Middle frontal gyrus (tissue), 1 donor: ENCODE results near the gene PPT2.
"Not testable (repeated sequence)": the region's sequence is repeated elsewhere in the genome, so short reads cannot be mapped to it uniquely, and the experiment has no call there.

ENCODE experiments used
- DNase-seq: peaks from one replicate; pipeline ENCODE4 v3.0.0-alpha.2; 2015; ENCODE audit warnings: low spot score; ENCODE audit errors: extremely low spot score

Gene PPT2

DNA sequence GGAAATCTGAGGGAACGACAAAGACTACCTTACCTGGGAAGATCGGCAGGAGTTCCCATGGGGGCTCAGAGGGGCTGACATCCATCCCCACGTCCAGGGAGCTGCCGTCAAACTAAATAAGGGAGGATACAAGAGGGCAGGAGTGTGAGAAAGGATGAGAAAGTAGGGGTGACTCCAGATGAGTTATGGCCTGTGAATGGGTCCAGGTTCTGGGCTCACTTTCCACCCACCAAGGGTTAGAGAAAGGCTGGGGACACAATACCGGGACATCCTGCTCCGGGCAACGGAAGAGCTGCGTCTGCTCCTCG is 26.6 kb upstream of the PPT2 start:
- no peak for DNase-seq

DNA sequence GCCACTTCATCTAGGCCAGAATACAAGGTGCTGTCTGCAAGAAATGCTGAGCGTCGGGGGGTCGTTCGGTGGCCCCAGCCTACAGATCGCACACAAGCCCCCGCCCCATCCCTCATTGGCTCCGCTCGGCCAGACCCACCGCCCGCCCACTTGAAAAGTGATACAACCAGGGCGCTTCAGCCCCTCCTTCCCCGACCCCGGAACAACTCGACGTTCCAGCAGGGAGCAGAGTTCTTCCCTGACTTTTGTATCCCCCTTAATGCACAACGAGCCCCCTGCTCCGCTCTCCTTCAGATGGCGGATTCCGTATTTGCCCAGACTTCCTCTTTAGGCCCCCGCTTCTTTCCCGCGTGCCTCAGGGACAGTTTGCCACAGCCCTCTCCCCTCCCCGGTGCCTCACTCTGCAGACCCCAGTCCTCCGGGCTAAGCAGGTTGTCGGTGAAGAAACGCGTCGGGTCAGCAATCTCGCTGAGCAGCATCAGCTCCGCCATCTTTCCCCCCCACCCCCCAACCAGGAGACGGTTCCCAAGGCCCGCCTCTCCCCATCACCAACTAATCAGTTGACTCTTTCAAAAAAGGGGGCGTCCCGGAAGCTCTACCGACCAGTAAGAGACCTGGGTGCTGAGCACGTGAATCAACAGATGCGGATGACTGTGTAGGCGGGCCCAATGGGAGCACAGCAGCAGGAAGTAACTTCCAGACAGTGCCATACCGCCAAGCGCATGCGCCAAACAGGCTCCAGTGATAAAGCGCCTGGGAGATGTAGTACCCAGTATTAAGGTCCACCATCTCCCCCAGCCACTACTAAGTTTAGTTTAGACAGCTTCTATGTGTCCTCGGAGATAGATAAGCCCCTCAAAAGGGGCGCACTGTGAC is 26.0 kb upstream of the PPT2 start, which contains the start of gene ATF6B:
ATF6B (minus strand) TSS at position 530 of the 876 bp plus-strand sequence; CDS start at position 491, 39 bp downstream.
- DNase-seq: peak; percentile 99

DNA sequence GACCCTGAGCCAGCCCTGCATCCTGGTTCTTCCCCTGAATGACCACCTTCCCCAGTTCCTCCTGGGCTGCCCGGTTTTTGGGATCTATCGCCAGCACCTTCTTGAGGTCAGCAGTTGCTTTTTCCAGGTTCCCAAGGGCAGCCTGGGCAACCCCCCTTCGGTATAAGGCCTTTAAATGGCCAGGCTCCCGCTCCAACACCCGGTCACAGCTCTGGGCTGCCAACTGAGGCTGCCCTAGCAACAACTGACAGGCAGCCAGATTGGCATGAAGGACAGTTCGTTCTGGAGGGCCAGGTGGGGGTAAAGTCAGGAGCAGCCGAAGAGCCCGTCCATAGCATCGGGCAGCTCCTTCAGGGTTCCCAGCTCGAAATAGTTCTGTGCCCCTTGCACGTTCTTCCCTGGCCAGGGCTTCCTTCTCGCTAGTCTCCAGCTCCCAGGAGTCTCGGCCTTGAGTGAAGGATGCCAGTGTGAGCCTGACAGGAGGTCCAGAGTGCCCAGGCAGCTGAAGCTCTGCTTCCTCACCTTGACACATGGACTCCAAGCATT is 25.1 kb upstream of the PPT2 start:
- no peak for DNase-seq

DNA sequence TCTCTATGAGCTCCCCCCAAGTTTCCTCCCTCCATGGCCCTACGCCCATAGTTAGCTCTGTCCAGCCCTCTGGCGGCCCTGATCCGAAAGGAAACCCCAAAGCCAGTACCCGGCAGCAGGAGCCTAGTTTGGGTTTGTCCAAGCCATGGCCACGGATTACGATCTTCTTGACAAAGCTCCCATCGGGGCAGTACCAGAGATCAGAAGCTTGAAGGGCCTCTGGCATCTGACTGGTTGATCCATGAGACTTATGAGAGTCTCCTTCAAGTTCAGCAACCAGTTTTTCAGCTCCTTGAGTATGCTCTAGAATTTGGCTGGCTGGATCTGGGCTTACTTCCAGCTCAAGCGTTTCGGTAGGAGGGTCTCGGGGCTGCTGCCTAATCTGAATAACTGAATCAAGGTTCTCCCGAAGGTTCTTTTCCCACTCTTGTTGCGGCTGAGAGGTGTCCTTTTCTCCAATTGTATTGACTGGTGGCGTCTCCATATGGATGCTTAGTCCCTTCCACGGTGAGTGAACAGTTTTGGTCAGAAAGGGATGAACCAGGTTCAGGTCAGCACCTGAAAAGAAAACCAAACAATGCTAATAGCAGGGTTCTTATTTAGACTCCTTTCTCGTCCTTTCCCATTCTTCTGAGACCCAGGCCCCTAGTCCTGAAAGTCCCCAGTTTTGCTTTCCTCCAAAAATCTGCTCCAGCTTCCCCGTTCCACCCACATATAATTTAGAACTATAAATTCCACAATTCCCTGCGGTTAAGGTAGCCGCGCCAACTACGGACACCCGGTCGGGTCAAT is 24.4 kb upstream of the PPT2 start:
- no peak for DNase-seq

DNA sequence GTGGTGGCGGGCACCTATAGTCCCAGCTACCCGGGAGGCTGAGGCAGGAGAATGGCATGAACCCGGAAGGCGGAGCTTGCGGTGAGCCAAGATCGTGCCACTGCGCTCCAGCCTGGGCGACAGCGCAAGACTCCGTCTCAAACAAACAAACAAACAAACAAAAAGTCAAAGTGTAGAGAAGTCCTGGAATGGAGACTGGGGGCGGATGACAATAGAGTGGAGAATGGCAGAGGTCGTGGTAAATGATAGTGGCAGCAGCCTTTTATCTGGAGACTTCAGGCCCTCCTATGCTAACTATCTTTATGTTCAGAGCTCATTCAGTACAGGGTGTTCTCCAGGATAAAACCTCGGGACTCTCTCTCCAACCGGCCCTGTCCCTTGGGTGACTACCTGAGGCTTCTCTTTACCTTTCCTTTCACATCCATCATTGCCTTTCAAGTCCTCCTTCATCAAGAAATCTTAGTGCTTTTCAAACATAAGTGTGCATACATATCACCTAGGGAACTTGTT is 22.4 kb upstream of the PPT2 start:
- DNase-seq: no peak

DNA sequence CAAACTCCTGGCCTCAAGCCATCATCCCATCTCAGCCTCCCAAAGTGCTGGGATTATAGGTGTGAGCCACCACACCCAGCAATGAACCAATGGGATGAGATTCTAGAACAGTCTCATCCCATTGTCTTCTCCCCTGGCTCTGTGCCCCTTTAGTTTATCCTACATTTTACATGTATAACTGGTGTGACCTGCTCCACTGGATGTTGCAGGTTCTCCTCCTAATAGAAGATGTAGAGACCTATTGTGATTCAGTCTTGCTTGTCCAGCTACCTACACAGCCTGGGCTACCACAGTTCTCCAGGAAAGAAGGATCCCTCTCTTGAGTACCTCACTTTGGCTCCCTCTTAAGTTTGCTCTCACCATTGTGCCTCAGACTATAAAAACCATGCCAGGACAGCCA is 21.8 kb upstream of the PPT2 start:
- no peak for DNase-seq

DNA sequence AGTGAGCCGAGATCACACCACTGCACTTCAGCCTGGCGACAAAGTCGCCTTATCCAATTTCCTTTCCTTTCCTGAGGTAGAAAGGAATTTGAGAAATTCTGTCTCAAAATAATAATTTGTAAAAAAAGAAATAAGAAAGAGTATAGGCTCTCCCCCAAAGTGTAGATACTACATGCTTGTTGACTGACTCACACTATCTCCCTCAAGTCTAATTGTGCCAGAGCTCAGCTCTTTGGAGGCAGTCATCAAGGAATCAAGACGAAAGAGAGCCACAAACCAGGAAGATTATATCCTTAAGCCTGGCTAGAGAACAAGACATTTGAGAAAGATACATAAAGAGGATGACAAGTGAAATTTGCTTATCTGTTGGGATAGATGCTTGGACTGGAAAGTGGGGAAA is 20.2 kb upstream of the PPT2 start:
- no peak for DNase-seq

DNA sequence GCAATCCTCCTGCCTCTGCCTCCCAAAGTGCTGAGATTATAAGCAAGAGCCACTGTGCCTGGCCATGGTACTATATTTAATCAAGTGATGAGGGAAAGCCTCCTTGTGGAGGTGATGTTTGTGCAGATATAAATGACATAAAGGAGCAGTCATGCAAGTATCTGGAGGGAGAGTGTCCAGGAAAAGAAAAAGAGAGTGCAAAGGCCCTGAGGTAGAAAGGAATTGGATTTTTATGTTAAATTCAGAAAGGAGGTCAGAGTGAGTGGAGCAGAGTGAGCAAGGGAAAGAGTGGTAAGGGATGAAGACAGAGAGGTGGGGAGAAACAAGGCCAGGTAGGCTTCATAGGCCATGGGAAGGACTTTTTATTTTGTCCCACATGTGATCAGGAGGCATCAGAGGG is 16.5 kb upstream of the PPT2 start:
- no peak for DNase-seq

DNA sequence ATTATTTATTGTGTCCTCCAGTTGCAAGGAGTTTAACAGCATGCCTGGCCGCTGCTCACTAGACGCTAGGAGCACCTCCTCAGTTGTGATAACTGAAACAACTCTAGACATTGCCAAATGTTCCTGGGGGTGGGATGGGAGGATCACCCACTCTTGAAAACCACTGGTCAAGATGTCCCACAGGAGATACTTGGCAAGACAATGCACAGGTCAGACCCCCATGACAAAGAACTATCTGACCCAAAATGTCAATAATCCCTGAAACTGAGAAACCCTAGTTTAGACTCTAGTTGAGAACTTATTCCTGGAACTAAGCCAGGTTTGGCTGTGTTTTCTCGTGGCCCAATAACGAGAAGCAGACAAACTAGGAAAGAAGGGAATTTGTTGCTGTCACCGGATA is 14.4 kb upstream of the PPT2 start:
- DNase-seq: no peak

DNA sequence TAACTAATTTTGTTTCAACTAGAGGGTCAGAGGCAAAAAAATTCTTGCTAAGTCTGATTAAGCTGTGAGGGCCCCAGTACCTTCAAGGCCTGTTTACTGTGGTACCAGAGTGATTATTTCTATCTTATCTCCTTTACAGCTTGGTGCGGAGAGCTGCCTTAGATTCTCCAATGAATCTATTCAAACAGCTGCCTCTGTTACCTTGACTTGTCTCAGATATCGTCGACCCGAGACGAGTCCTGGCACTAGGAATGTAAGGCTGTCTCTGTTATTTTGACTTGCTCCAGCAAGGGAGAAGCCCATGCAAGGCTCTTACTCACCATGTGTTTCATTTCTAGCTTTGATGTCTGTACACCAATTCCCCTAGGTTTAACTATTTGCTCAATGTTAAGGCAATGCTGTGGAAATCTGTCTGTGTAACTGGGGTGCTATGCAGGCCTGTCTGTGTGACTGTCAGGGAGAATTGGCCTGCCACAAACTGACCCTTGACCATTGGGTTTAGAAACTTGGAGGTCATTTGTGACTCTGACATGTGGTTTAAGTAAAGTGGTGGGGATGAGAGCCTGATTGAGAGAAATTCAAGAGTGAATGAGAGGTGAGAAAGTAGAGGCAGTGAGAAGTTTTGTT is 13.4 kb upstream of the PPT2 start:
- no peak for DNase-seq

DNA sequence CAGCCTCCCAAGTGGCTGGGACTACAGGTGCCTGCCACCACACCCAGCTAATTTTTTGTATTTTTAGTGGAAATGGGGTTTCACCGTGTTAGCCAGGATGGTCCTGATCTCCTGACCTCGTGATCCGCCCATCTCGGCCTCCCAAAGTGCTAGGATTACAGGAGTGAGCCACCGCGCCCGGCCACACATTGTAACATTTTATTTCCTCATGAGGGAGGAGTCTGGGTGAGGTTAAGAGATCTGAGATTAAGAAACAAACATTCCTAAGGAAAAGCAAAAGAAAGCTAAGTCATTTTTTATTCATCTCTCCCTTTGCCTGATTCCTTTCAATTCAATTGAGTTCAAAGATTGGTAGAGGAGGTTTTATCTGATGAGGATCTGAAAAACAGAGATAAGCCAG is 9.7 kb upstream of the PPT2 start:
- DNase-seq: not testable (repeated sequence)

DNA sequence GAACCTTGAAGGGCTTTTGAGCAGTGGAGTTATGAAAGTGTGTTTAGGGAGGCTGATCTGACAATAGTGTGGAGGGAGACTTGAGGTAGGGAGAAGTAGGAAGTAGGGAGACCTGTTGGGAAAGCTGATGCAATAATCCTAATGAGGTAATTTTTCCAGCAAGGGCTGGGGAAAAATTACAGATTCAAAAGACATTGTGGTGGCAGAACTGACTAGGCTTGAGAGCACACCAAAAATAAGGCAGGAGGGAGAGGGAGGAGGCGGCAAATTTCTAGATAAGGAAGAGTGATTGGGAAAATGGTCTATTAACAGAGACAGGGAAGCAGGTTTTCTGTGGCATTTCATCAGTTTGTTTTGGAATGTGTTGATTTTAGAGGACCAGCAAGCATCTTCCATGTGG is 7.7 kb upstream of the PPT2 start:
- DNase-seq: no peak

DNA sequence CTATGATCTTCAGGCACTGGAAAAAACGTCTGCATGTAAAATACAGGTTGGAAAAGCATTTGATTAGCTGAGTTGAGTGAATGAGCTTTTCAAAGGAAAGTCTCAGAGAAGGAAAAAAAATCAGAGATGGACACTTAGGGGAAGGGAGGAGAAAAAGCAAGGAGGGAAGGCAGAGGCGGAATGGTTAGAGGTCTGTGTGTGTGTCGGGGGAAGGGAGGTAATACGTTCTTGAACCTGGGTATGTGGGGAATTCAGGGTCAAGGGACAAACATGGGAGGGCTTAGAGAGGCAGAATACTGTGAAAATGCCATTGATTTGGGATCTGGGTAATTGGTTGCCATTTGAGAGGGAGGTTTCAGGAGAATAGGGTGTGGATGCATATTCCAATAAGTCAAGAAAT is 7.3 kb upstream of the PPT2 start:
- no peak for DNase-seq

DNA sequence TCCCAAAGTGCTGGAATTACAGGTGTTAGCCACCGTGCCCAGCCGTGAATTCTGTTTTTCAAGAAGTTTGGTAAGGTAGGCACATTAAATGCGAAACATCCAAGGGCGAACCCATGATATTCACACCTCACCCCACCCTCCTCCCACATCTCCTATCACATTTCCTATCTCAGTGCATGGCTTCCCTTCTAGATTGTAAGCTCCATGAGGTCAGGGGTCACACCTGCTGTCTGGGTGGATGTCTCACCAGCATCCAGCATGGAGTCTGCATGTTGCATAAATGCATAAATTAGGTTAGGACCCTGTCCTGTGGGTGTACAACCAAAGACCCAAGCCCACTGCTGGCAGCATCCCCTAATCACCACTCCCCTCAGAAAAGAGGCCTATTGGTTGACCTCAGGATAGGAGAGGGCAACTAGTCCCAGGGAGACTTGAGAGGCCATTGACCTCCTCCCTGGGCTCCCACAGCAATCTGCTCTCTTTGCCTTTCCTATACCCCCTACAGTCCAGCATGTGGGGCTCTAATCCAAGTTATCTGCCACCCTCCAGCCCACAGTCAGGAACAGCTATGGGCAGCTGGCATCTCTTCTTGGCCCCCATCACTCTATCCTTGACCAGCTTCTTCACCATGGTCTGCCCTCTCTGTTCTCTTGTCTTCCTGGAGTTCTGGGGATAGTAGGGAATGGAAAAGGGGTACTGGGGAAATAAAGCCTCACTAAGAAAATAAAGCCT is 6.4 kb upstream of the PPT2 start:
- DNase-seq: no peak

DNA sequence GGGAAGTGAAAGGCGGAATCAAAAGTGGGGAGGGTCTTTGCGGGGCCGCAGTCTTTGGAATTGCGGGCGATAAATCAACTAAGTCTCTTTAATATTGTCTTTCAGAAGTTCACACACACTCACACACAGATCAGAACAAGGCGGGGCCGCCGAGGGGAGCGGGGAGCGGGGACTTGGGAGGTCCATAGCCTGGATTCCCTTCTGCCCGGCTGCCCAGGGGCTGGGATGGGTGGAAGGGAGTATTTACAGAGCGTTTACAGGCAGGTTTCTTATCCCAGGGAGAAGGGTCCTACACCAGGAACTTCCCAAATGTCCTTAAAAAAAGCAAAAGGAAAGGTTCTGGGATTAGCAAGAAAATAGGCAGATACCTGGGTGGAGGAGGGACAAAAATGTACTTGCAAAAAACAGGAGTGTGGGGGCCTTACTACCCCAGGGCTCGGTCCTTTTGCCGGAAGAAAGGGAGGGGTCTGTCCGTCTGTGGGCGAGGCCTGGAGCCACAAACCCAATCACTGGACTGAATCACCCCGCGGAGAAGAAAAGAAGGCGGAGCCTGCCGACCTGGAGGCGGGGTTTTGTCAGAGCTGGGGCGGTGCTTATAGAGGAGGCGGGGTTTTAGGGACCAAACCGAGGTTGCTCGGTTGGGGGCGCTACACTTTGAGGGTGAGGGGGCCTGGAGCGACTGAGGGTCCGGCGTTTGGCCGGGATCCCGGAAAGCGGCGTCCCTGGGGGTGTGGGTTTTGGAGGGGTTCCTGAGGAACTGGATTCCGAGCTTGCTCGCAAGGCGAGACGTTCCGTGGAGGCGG is 5.5 kb upstream of the PPT2 start:
- DNase-seq: no peak

DNA sequence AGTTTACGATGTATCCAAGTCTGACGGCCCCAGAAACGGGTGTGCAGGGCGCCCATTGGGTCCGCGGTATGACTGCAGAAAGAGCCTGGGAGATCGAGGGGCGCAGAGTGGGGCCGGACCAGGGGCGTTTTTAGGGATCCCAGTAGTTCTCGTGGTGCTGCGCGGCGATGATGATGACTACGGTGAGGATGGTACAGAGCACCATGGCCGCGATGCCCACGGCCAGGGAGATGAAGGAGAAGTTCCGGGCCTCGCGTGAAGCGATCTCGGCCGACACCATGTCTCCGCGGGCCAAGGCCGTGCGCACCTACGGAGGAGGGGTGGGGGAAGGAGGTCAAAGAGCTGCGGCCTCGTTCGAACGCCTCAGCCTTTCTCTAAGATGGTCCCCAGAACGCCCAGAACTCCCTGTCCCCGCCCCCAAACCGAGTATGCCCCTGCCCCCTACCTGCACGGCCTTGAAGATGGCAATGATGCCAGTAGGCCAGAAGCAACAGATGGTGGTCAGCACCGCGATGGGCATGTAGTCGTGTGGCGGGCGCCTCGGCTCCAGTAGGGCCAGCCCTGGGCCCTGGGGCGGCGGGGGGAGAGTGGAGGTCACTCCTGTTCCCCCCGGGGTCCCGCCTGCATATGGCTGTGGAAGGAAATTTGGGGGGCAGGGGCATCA is 4.7 kb upstream of the PPT2 start:
- no peak for DNase-seq

DNA sequence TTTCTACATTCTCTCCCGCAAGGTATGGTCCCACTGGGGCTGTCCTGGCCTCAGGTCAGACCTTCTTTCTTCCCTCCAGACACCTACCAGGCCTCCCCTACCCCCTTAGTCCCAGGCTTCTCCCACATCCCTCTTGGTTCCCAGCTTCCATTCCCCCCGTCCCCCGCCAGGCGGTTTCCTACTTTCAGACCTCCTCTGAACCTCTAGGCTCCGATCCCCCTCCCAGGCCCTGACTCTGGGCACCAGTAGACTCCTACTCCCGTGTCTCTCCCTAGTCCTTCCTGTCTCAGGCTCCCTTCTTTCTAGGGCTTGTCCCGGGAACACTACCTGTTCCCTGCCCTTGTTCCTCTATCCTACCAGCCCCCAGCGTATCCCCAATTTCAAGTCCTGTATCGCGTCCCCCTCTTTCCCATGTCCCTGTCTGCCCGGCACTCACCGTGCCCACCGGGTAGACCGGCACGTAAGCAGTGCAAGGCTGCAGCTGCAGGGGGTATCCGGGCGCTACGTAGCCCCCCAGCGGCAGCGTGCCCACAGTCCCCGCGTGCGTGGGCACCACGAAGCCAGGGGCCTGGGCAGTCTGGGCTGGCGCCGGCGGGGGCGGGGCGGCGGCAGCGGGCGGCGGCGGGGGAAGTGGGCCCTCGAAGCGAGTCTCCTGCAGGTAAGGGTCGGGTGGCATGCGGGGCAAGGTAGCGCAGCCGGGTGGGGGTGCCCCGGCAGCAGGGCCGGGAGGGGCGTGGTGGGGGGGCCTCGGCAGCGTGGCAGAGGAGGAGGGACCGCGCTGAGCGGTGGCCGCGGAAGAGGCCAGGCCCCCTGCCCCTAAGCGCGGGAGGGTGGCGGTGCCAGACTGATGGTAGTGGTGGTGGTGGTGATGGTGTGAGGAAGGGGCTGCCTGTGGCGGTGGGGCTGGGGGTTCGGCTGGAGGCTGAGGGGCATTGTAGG is 3.7 kb upstream of the PPT2 start:
- DNase-seq: no peak

DNA sequence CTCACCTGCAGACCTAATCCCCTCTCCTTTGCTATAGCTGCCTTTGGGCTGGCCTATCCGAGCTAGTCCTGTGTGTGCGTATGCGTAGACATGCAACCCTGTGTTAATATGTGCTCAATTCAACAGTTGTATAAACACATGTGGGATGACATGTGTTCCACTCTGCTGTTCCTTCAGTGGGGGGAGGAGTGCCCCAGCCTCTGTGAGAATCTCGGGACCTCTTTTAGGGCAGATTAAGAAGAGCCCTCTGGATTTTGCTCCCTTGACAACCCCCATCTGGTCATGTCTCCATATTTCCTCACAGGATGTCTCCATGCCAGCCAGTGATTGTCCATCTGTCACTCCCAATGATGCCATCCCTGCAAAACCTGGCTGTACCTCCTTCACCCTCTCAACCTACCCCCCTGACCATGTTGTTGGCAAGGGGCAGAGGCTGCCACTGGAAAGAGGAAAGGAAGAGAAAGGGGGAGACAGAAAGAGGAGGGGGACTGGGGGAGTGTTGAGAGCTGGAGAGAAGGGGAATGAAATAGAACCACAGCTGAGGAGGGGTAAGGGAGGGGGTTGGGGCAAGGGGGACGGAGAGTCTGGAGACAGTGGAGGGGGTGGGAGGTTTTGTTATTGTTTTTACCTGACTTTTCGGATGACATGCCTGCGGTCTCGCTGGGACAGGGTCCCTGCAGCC is 2.6 kb upstream of the PPT2 start:
- no peak for DNase-seq
